OCI-LY7 (cell line): ENCODE results near the gene MINDY4.

Source experiments
- CTCF ChIP-seq: fragments of 200-600 bp; sonication (generic); conservative IDR thresholded peaks from 2 replicates; pipeline ENCODE4 v1.5.1; 2014; ENCODE audit warnings: mild to moderate bottlenecking, antibody characterized with exemption, low read length, moderate library complexity, mixed read lengths
- EZH2phosphoT487 ChIP-seq: fragments of 200-600 bp; sonication (generic); IDR thresholded peaks from 2 replicates; pipeline ENCODE4 v1.6.1; 2018; ENCODE audit warnings: low read depth, borderline replicate concordance, mild to moderate bottlenecking, mixed run types, antibody characterized with exemption, low read length, moderate library complexity, mixed read lengths

GRCh38 chr7:30838008-30838407, 66.8 kb downstream of the MINDY4 start:
- TF ChIP-seq CTCF, result no peak
- TF ChIP-seq EZH2phosphoT487, result no peak
